Activated CD4-positive, alpha-beta T cell treated with anti-CD3 and anti-CD28 coated beads, Interleukin-2, Interleukin-4, amounts not matched to agents 100 ng/mL and 50 ng/mL, durations not matched to agents 16 hours and 8 hours (primary cell): ENCODE results near the gene TMEM187.
"Not testable (repeated sequence)": the region's sequence is repeated elsewhere in the genome, so short reads cannot be mapped to it uniquely, and the experiment has no call there.

Experiments
- DNase-seq: peaks from one replicate; pipeline ENCODE4 v3.0.0-alpha.2; 2020; ENCODE audit warnings: low spot score

The TMEM187 gene

DNA sequence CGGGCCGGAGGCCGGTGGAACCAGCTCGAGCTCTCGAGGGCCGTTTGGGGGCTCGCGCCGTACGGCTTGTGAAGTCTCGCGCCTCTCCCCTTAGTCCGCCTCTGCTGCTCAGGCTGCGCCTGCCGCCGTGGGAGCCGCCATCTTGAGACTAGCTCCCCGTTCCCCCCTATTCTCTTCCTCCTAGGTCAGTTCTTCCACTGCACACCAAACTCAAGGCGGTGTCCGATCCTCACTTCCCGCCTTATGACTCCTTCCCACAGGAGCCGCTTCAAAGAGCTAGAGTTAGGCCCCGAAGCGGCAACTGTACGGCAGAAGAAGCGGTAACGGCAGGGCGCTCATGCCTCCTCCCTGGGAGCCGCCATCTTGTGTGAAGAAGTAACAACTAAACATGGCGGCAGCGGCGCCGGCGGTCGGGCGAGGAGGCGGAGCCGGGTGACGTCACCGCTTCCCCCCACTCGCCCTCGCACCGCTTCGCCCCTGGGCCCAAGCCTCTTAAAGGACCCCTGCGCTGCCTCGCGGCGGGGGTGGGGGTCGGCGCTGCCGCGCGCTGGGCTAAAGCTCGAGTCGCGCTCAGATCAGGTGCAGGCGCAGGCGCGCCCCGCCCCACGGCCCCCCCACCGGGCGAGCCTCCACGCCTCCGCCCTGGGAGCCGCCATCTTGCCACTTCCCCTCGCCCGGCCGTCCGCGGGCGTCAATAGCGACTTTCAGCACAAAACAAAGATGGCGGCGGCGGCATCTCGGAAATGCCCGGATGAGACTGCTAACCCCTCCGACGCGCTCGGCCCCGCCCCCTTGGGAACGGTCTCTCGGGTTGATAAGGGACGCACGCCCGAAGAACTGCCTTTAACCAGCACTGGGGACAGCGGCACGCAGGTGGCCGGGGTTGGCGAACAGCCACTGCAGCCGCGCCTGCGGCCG is 845 bp upstream of the TMEM187 start, which contains the start of gene HCFC1:
Gene HCFC1, minus strand, starts transcription at position 369 of the 918 bp plus-strand sequence. CDS start 978 bp downstream, outside the sequence.
- peak; percentile 95 for DNase-seq

DNA sequence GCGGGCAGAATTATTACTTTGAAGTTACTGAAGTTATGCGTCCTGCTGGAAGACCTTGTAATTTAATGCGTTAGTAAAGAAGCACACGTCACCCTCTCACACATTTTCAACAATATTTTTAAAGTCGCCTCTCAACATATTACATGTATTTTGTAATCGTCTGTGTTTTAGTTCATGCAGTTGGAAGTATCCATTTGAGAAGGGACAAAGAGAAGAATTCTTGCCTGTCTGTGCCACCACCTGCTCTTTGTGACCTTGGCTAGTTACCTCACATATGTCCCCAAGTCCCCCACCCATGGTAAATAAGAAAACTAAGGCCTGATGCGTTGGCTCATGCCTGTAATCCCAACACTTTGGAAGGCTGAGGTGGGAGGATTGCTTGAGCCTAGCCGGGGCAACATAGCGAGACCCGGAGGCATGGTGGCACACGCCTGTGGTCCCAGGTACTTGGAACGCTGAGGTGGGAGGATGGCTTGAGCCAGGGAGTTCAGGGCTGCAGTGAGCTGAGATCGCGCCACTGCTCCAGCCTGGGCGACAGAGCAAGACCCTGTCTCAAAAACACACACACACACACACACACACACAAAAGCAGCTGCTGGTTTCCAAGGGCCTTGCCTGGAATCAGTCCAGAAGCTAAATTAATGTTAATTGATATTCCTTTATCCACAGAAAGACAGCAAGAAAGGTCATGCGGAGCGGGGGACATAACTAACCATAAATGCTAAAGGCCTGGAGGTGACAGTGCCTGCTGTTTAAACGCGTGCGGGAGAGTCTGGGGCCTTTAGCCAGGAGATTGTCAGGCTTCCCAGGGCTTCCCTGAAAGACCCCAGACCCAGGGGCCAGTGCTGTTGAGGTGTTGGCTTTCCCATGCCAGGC is 811 bp downstream of the TMEM187 start:
- no peak for DNase-seq

DNA sequence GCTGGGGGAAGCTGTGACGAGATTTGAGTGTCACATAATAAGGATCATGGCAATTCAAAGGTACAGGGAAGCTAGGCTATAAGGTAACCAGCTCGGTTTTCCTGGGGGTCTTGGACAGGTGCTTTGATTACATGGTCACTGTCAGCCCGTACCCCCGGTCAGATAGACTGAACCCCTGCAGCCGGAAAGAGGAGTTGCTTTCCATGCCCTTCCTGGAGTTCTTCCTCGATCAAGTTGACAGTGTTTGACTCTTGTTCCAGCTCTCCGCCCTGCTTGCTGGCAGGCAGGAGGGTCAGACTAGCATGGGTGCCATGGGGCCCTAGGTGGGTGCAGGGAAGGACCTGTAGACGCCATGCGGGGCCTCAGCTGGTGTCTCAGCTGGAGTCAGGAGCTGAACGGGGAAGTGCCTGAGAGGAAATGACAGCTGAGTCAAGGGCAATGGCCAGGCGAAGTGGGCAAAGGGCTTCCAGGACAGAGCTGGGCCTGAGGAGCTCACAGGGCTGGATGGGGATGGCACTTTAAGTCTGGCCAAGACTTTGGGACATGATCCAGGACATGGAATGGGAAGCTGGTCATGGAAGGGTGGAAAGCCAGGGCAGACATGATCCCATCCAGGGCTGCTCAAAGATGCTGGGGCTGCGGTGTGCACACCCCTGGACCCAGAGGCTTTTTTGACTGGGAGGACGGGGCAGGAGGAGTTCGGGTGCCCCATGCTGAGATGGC is 1.6 kb downstream of the TMEM187 start:
- DNase-seq, result no peak

DNA sequence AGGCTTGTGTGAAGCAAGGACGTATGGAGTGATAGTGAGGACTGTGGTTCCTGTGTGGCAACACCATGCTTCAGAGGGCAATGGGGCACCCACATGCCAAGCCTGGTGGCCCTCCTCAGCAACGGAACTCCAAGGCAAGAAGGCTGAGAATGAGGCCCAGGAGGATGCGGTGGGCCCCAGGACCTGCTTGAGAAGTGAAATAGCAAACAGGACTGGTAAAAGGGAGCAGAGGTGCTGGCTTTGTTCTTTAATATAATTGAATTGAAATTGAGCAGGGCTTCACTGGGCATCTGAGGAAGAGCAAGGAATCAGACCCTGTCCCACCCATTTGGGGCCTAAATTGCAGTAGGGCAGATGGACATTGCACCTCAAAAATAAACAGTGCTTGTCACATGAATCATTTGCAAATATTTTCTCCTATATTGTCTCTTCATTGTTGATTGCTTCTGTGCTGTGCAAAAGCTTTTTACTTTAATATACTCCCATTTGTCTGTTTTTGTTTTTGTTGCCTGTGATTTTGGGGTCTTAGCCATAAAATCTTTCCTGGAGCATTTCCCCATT is 2.3 kb downstream of the TMEM187 start:
- no peak for DNase-seq

DNA sequence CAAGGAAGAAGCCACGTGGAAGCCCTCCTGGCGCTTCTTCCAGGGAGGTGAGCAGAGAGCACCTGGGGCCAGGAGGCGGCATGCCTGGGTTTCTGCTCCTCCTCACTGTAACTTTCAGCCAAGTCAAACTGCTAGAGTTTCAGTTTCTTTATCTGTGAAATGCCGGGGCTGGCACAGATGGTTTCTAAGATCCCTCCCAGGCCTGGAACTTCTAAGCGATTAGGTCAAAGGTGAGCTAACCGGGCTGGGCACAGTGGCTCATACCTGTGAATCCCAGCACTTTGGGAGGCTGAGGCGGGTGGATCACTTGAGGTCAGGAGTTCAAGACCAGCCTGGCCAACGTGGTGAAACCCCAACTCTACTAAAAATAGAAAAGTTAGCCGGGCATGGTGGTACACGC is 7.8 kb downstream of the TMEM187 start:
- DNase-seq, result not testable (repeated sequence)

DNA sequence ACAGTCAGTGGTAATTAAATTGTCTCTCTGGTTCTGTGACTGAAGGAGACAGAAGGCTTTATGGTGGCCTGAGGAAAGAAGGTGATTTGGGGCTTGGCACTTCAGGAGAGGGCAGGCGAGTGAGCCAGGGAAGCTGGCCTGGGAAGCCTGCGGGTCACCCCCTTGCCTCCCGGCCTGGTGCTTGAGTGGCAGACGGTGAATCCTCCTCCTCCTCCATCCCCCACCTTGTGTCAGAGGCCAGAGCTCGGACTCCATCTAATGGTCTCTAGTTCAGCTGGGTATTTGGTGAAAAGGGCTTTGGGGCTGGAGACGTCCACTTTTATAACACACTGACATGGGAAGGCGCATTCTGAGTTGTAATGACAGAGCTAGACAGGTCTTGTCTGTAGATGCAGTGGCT is 8.7 kb downstream of the TMEM187 start:
- DNase-seq, result no peak

DNA sequence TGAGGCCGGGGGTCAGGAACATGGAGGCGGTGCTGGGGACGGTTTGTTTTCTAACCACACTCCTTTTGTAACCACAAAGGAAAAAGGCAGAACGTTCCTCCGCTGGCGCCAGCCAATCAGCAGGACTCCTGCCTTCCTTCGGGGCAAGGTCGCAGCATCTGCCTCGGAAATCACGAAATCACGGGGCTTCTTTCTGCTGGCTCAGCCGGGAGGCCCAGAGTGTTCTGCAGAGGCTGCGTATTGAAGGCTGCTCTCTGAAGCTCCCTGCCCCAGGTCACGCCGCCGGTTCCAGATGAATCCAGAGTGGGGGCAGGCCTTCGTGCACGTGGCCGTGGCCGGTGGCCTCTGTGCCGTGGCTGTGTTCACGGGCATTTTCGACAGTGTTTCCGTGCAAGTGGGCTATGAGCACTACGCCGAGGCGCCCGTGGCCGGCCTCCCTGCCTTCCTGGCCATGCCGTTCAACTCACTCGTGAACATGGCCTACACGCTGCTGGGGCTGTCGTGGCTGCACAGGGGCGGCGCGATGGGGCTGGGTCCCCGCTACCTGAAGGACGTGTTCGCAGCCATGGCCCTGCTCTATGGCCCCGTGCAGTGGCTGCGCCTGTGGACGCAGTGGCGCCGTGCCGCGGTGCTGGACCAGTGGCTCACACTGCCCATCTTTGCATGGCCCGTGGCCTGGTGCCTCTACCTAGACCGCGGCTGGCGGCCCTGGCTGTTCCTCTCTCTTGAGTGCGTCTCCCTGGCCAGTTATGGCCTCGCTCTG is 9.4 kb downstream of the TMEM187 start:
- peak; percentile 88 for DNase-seq

DNA sequence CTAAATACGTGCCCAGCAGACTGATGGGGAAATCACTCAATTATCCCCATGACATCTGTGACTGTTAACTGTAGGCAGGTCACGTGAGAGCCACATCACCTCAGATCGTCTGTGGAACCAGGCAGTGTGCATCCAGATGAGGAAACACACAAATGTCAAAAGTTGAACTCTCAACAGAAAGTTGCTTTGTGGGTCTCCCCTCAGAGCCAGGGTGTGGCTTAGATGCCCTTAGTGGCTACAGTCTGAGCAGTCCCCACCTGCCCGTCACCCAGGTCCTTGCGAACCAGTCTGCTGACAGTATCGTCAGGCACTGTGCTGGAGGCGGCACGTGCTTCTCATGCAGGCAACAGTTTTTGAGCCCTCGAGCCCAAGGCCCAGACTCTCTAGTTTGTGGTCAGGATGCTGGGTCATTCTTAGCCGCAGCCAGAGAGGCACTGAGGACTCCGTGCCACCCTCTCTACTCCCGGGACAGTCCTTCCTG is 10.8 kb downstream of the TMEM187 start:
- no peak for DNase-seq

DNA sequence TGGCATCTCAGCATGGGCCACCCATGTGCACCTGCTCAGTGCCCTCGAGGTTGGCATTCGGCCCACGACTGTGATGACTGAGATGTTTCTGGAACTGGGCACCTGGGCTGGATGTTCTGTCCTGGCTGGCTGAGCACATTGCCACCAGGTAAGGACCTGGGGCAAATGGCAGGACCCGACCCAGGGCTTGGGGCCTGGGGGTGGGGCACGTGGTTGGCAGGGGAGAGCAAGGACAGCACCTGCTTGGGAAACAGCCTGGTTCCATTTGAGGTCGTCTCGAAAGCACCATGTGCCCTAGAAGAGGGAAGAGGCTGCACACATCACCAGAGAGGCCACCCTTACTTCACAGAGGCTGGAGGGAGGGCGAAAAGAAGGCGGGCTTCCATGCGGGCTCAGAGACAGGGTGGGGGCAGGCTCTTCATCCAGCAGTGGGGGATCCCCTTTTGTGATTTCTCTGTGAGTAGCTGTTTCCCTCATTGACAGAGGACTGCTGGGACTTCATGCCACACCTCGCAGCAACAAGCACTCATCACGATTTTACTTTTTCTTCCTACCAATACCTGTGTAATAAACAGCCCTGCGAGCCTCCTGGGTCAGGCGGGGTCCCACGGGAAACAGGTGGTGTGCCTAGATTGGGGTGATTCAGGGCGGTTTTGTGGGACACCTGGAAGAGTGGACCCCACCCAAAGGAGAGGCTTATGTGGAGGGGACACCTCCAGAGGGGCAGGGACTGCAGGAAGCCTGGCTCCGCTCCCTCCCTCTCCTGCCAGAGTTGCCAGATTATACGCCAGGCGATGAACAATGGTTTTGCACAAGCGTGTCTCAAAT is 12.0 kb downstream of the TMEM187 start:
- peak; percentile 45 for DNase-seq

DNA sequence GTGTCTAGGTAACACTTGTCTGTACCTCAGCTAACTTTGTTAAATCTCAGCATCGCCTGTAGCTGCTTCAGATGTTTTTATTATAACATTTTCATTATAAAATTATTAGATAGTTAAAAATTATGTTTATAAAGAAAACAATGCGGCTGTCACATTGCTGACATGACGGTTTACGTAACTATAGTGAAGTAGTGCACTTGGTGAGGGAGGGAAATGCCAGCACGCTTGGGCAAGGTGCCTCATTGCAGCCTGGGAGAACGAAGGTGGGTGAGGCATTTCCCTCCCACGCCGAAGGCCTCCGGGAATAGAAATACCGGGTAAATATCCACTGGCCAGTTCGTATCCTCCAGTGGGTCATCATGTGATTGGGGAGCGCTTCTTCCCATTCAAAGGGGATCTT is 15.9 kb downstream of the TMEM187 start:
- no peak for DNase-seq

DNA sequence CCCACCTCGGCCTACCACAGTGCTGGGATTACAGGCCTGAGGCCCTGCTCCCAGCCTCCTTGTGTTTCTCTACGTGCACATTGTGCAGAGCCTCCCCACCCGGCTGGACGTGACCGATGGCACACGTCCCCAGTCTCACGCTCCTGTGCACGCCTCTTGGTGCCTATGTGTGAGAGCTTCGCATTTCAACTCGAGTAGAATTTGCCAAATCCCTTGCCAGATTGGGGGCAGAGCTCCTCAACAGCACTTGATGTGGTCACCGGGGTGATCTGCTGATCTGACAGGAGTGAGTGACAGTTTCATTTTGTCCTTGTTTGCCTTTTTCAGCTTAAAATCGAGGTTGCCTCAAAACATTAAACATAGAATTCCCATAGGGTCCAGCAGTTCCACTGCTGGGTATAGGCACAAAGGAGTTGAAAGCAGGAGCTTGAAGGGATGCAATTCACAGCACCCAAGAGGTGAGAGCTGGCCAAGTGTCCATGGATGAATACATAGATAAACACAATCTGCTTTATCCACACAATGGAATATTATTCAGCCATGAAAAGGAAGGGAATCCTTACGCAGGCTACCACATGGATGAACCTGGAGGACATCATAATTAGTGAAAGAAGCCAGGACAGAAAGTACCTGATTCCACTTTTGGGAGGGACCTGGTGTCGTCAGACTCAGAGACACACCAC is 17.6 kb downstream of the TMEM187 start:
- DNase-seq, result no peak

DNA sequence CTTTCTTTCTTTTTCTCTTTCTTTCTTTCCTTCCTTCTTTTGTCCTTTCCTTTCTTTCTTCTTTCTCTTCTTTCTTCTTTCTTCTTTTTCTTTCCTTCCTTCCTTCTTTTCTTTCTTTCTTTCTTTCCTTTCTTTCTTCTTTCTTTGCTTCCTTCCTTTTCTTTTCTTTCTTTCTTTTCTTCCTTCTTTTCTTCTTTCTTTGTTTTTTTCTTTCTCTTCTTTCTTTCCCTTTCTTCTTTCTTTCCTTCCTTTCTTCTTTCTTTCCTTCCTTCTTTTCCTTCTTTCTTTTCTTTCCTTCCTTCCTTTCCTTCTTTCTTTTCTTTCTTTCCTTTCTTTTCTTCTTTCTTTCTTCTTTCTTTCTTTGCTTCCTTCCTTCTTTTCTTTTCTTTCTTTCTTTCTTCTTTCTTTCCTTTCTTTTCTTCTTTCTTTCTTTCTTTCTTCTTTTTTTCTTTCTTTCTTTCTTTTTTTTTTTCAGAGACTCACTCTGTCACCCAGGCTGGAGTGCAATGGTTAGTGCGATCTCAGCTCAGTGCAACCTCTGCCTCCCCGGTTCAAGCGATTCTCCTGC is 18.5 kb downstream of the TMEM187 start:
- no peak for DNase-seq

DNA sequence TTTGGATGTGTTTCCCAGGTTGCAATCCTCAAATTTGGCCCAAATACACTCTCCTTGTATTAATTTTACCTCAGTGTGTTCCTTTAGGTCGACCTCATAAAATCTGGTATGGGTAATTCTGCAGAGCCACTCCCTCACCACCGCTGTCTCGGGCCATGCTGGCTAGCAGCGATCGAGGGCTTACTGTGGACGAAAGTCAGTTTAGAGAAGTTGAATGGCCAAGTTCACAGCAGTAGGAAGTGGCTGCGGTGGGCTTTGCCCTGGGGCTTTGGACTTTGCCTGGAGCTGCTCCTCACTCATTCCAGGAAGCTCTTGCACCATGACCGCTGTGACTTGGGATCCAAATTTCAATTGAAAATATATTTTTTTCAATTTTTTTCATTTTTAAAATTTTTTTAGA is 19.6 kb downstream of the TMEM187 start:
- no peak for DNase-seq

DNA sequence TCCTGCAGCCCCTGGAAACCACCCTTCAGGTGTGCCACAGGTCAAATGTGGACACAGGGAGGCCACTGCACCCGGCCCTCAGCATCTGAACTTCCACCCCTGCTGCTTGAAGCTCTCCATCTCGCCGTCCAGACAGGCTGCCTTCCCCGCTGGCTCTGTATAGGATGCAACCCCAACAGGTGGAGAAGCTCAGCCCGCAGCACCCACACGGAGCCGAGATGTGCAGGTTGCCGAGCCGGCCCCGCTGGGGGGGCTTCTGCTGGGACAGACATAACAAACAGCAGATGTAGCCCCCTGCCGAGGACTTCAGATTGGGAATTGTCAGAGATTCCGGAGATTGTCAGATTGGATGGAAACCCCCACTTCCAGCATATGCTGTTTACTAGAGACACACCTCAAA is 20.5 kb downstream of the TMEM187 start:
- no peak for DNase-seq

DNA sequence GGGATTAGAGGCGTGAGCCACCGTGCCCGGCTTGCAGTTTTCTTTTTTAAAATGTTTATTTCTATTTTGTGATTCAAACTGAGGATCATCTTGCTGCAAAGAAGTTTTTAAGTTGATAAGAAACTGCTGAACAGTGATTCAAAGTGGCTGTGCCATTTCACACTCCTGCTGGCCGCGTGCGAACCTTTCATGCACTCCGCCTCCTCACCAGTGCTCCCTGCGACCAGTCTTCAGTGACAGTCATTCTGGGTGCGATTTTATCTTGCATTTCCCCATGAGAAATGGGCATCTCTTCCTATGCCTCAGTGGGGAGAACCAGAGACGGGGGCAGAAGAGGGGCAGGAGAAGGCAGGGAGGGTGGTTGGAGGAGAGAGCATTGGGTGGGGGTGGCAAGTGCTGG is 21.4 kb downstream of the TMEM187 start:
- no peak for DNase-seq

DNA sequence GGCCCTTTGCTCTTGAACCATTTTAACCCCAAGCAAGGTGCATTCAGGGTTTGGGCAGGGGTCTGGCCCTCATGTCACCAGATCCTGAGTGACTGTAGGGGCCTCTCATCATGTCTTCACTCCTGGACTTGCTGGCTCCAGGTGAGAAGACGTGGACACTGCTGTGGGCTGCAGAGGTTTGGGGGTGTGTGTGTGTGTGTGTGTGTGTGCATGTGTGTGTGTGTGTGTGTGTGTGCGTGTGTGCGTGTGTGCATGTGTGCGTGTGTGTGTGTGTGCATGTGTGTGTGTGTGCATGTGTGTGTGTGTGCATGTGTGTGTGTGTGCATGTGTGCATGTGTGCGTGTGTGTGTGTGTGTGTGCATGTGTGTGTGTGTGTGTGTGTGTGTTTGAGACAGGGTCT is 21.8 kb downstream of the TMEM187 start:
- not testable (repeated sequence) for DNase-seq

DNA sequence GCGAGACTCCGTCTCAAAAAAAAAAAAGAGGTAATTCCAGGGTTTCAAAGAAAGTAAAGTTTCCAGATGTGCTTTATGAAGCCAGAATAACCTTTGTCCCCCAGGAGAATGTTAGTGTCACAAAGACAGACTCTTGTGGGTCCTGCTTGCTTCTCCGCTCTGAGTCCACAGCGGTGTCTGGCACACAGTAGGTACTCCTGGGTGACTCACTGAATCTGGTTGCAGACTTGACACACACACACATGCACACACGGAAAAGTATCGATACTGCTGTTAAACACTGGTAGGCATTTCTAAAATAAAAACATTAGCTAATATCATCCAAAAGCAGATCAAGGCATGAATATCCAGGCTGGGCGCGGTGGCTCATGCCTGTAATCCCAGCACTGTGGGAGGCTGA is 22.9 kb downstream of the TMEM187 start:
- DNase-seq, result no peak

DNA sequence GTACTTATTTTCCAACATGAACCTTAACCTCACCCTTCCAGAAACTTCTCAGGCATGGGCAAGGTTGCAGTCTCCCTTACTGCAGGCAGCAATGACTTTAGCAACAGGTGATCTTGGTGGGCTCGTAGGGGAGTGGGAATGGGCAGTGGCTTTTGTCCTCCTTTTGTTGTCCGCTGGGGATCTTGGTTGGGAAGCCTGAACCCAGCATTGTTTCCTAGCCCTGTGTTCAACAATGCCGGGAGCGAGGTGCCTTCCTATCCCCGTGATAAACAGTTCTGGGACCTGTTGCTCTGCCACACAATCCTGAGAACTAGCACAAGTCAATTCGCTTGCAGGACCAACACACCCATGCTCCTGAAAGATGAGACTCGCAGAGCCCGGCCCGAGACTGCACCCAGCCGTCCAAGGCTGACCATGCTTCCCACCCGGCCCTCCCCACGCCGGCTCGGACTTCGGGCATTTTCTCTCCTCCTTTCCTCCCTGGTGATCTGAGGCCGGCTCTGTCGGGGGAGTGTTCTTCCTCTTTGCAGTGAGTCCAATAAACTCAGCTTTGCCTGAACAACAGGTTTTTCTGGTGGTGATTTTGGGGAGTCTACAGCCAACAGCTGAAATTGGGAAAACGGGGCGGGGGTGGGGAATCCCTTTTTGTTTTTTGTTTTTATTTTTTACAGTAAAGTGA is 26.9 kb downstream of the TMEM187 start:
- no peak for DNase-seq

DNA sequence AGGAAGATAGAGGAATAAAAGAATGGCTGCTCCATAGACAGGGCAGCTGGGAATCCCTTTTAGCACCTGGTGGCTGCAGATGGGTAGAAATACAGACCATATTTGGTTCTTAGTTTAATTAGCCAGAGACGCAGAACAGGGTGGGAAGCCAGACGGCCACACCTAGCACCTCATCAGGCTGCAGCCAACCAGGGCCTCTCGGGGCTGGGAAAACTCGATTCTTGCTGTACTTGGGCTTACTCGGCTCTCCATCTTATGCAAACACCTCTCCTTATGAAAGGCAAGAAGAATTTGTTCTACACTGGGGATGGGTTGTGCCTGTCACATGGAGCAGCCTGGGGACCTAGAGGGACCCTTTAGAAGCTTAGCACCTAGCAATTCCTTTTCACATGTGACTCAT is 27.5 kb downstream of the TMEM187 start:
- DNase-seq, result no peak
